Transverse colon (tissue), 4 donors: ENCODE results near the gene DPF3. TPM values are rescaled to one million over a fixed set of nuclear protein-coding genes. Genes with fewer than 3 reads are reported as not detected.

Experiments used
- DNase-seq: peaks from one replicate; pipeline ENCODE4 v3.0.0-alpha.2; 2019
- H3K27ac ChIP-seq, 4 donors: fragments of 200-600 bp; sonication (generic); 2 replicates each; pipeline ENCODE4 v1.5.1; 2016 to 2018; ENCODE audit warnings: inconsistent platforms in 4 of 4
- H3K27me3 ChIP-seq: fragments of 200-600 bp; sonication (generic); 2 replicates; pipeline ENCODE4 v1.5.1; 2017; ENCODE audit warnings: inconsistent platforms
- H3K36me3 ChIP-seq, 4 donors: fragments of 200-600 bp; sonication (generic); 2 replicates each; pipeline ENCODE4 v1.5.1; 2017 to 2019; ENCODE audit warnings: inconsistent platforms in 4 of 4
- H3K4me1 ChIP-seq, 4 donors: fragments of 200-600 bp; sonication (generic); 2 replicates each; pipeline ENCODE4 v1.5.1; 2017 to 2020; ENCODE audit warnings: inconsistent platforms in 4 of 4
- H3K4me3 ChIP-seq, 4 donors: fragments of 200-600 bp; sonication (generic); 1 replicate in 1 of 4; 2 replicates in 3 of 4; pipeline versions ENCODE4 v1.5.1 to v1.6.1; 2017 to 2019; ENCODE audit warnings: inconsistent platforms in 4 of 4
- H3K9me3 ChIP-seq, 2 donors: fragments of 200-600 bp; sonication (generic); 2 replicates each; pipeline ENCODE4 v1.5.1; 2017 to 2019; ENCODE audit warnings: inconsistent platforms in 2 of 2
- CTCF ChIP-seq, 5 experiments: fragments of 200-600 bp in 3 of 5; fragments of 450-650 bp in 2 of 5; sonication (generic) in 3 of 5; IDR thresholded peaks; 1 replicate in 2 of 5; 2 replicates in 3 of 5; pipeline ENCODE4 v1.5.1; 2016 to 2017; ENCODE audit warnings: antibody characterized with exemption in 5 of 5, inconsistent platforms in 3 of 5, mild to moderate bottlenecking in 2 of 5, moderate library complexity in 1 of 5
- EP300 ChIP-seq: sonication (generic); formaldehyde crosslinking; IDR thresholded peaks from one replicate; pipeline ENCODE4 v1.6.1; 2017; ENCODE audit warnings: antibody characterized with exemption, low read depth
- POLR2A ChIP-seq: fragments of 450-650 bp; IDR thresholded peaks from one replicate; pipeline ENCODE4 v1.6.1; 2016; ENCODE audit warnings: antibody characterized with exemption, mild to moderate bottlenecking, moderate library complexity
- POLR2AphosphoS5 ChIP-seq, 3 donors: sonication (generic); formaldehyde crosslinking; IDR thresholded peaks; one replicate each; pipeline ENCODE4 v1.6.1; 2016; ENCODE audit warnings: antibody characterized with exemption in 3 of 3
- WGBS, 2 donors: methylation state at CpG; one replicate each; pipeline ENCODE4 v1.1.5; 2018; ENCODE audit warnings: low coverage in 1 of 2; 5-methylcytosine and 5-hydroxymethylcytosine counted together
- in situ Hi-C, 4 donors: fragments of 200-750 bp; cut with MboI; loops; one replicate each; pipeline versions ENCODE4 v1.15.0 to v1.15.1; 2017; ENCODE audit warnings: low sequenced_read_pairs in 3 of 4, low pct_ligation_motif_present in 1 of 4, low pct_unique_long_range_greater_than_20kb in 1 of 4
- intact Hi-C: fragments of 100-400 bp; cut with DNase I; formaldehyde crosslinking; loops from one replicate; pipeline ENCODE4 v1.15.1; 2023; ENCODE audit warnings: low total_unique reads
- total RNA-seq, 4 donors: library from RNA; depleted of rRNA; stranded (reverse); fragments of >200 nt; gene quantifications; one replicate each; pipeline ENCODE4 v1.1.0, GENCODE V29; 2016

DPF3 gene
- total RNA-seq, 4 donors from 2014 or later: 7.1 to 23.5 (median 10.9) TPM

GRCh38 chr14:72706485-72706884 is 187.4 kb downstream of the DPF3 start:
- TF ChIP-seq POLR2AphosphoS5 (IDR thresholded peaks at IDR 0.05): no peak
- TF ChIP-seq EP300: no peak
- TF ChIP-seq POLR2A: no peak
- TF ChIP-seq CTCF (IDR thresholded peaks at IDR 0.05): no peak
- H3K27ac ChIP-seq: no peak overlapping the region
- intact Hi-C loops (no loop called here), in situ Hi-C loops (no loop called here)
- no peaks in the 10 kb centered on the region for H3K4me1 ChIP-seq
- WGBS, 2 donors: 95 to 100% methylated on average over 2 of the region's 2 CpGs
- H3K4me3 ChIP-seq: no peak overlapping the region
- DNase-seq: no peak
- H3K9me3 ChIP-seq: no peaks in the 10 kb centered on the region
- H3K27me3 ChIP-seq: no peaks in the 10 kb centered on the region
- no peaks in the 10 kb centered on the region for H3K36me3 ChIP-seq

- no peak overlapping the region for H3K27ac ChIP-seq
- H3K27me3 ChIP-seq: no peaks in the 10 kb centered on the region
- H3K4me3 ChIP-seq: no peak overlapping the region
- intact Hi-C loops (no loop called here), in situ Hi-C loops (no loop called here)
- 69 to 77% methylated on average over 3 of the region's 3 CpGs for WGBS, 2 donors
- H3K9me3 ChIP-seq: no peaks in the 10 kb centered on the region
- no peaks in the 10 kb centered on the region for H3K36me3 ChIP-seq
- H3K4me1 ChIP-seq: no peaks in the 10 kb centered on the region
- DNase-seq: no peak
- TF ChIP-seq CTCF (IDR thresholded peaks at IDR 0.05): no peak
- TF ChIP-seq POLR2A: no peak
- no peak for TF ChIP-seq POLR2AphosphoS5 (IDR thresholded peaks at IDR 0.05)
- TF ChIP-seq EP300: no peak
Observed at GRCh38 chr14:72704502-72704901, 189.4 kb downstream of the DPF3 start.

GRCh38 chr14:72701605-72702004 is 192.3 kb downstream of the DPF3 start:
- no peaks in the 10 kb centered on the region for H3K9me3 ChIP-seq
- no peaks in the 10 kb centered on the region for H3K4me1 ChIP-seq
- no peak overlapping the region for H3K27ac ChIP-seq
- TF ChIP-seq POLR2A (no peak), POLR2AphosphoS5 (IDR thresholded peaks at IDR 0.05) (no peak), CTCF (IDR thresholded peaks at IDR 0.05) (no peak), EP300 (no peak)
- DNase-seq: no peak
- 78% methylated on average over 6 of the region's 7 CpGs; no CpG with 5 or more reads in 1 of the 2 donors for WGBS, 2 donors
- intact Hi-C loops: no loop called here
- no peaks in the 10 kb centered on the region for H3K27me3 ChIP-seq
- in situ Hi-C loops: no loop called here
- H3K36me3 ChIP-seq: no peaks in the 10 kb centered on the region
- H3K4me3 ChIP-seq: no peak overlapping the region

GRCh38 chr14:72701237-72701565 is 192.7 kb downstream of the DPF3 start:
- no peak for TF ChIP-seq POLR2A
- TF ChIP-seq EP300: no peak
- TF ChIP-seq CTCF (IDR thresholded peaks at IDR 0.05): no peak
- TF ChIP-seq POLR2AphosphoS5 (IDR thresholded peaks at IDR 0.05): no peak
- intact Hi-C loops: no loop called here
- Histone ChIP-seq H3K4me3 (no peak overlapping the region), H3K27me3 (no peaks in the 10 kb centered on the region), H3K9me3 (no peaks in the 10 kb centered on the region), H3K36me3 (no peaks in the 10 kb centered on the region), H3K27ac (no peak overlapping the region), H3K4me1 (no peaks in the 10 kb centered on the region)
- DNase-seq: no peak
- WGBS, 2 donors: 55 to 88% methylated on average over 2 to 7 of the region's 7 CpGs
- in situ Hi-C loops: no loop called here
